ENCODE results near the gene CYP2W1. TPM values are rescaled to one million over a fixed set of nuclear protein-coding genes. Genes with fewer than 3 reads are reported as not detected.
A peak's percentile ranks its signal among the peaks of the same experiment; 100 is the strongest.

CYP2W1 gene
- total RNA-seq, 4 donors from 2014 or later, result 5.7 to 18.6 (median 12.1) TPM

DNA sequence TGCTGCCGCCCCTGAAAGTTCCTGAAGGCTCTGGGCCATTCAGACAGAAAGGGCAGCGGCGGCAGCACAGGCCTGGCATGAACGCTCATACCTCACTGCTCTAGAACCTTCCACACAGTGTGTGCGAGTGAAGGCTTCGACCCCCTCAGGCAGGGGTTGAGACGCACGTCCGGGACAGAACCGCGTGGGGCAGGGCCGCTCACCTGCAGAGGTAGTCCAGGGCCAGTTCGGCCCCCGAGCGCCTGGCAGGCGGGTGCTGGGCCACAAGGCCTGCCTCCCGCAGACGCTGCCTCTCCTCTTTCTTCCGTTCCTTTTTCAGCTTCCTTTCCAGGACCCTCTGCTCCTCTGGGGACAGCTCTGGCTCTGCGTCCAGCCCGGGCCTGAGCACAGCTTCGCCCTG is 26.8 kb downstream of the CYP2W1 start:
- Histone ChIP-seq H3K27ac (peak overlapping the region in 1 of 4 donors; percentile 73), H3K27me3 (no peaks in the 10 kb centered on the region), H3K36me3 (peaks cover 0 to 47% (median 0%) of the 10 kb centered on the region in 3 donors), H3K9me3 (no peaks in the 10 kb centered on the region), H3K4me1 (peaks cover 0 to 41% (median 7%) of the 10 kb centered on the region in 4 donors), H3K4me3 (no peak overlapping the region)
- TF ChIP-seq POLR2A (IDR thresholded peaks at IDR 0.05), result no peak
- no peak for TF ChIP-seq EP300 (IDR thresholded peaks at IDR 0.05)
- TF ChIP-seq, protein P1, sequence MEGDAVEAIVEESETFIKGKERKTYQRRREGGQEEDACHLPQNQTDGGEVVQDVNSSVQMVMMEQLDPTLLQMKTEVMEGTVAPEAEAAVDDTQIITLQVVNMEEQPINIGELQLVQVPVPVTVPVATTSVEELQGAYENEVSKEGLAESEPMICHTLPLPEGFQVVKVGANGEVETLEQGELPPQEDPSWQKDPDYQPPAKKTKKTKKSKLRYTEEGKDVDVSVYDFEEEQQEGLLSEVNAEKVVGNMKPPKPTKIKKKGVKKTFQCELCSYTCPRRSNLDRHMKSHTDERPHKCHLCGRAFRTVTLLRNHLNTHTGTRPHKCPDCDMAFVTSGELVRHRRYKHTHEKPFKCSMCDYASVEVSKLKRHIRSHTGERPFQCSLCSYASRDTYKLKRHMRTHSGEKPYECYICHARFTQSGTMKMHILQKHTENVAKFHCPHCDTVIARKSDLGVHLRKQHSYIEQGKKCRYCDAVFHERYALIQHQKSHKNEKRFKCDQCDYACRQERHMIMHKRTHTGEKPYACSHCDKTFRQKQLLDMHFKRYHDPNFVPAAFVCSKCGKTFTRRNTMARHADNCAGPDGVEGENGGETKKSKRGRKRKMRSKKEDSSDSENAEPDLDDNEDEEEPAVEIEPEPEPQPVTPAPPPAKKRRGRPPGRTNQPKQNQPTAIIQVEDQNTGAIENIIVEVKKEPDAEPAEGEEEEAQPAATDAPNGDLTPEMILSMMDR (IDR thresholded peaks at IDR 0.05), result no peak
- DNase-seq (ENCODE audit: low spot score in 2 of 2), result no peak
- WGBS, 2 donors, result 92 to 97% methylated on average over 21 to 22 of the region's 22 CpGs

DNA sequence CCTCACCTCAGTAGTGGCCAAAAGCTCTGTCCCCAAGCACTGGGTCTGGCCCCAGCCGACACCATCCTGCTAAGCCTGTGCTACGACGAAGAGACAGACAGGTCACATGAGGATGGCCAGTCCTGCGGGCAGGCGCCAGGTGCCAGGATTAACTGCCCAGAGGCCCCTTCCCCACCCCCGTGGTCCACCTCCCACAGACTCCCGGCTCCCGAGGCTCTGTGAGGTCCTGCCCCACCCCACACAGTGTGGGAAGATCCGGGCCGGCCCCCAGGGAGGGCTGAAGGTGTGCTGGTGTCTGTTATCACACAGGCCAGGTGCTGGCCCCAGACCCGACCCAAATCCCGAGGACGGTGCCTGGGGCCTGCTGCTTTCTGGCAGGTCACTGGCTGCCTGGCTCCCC is 27.2 kb downstream of the CYP2W1 start:
- Histone ChIP-seq H3K4me1 (peaks cover 0 to 41% (median 7%) of the 10 kb centered on the region in 4 donors), H3K4me3 (no peak overlapping the region), H3K27me3 (no peaks in the 10 kb centered on the region), H3K36me3 (peaks cover 0 to 44% (median 0%) of the 10 kb centered on the region in 3 donors), H3K27ac (peak overlapping the region; percentile 30 to 74 (median 58)), H3K9me3 (no peaks in the 10 kb centered on the region)
- DNase-seq (ENCODE audit: low spot score in 2 of 2), result no peak
- WGBS, 2 donors, result 56 to 78% methylated on average over 6 to 13 of the region's 13 CpGs
- TF ChIP-seq, protein P1 (IDR thresholded peaks at IDR 0.05), result no peak
- TF ChIP-seq POLR2A (IDR thresholded peaks at IDR 0.05) (no peak), EP300 (IDR thresholded peaks at IDR 0.05) (no peak)

DNA sequence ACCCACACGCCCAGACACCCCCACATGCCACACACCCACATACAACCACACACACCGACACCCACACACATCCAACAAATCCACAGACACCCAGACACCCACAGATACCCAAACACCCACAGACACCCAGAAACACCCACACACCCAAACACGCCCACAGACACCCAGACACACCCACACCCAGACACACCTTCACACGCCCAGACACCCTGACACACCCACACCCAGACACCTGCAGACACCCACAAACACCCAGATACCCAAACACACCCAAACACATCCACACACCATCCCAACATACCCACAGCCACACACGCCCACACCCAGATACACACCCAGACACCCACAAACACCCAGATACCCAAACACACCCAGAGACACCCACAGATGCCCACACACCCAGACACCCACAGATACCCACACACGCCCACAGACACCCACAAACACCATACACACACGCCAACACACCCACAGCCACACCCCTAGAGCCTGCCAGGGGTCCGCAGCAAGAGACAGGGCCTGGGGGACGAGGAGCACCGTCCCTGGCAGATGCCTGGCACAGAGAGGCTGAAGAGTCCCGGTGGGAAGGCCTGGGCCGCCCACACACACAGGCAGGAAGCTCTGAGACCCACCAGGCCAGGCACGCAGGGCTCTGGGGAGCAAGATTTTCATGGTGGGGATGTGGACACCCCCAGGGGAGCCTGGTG is 28.5 kb downstream of the CYP2W1 start:
- peaks cover 0 to 48% (median 7%) of the 10 kb centered on the region in 4 donors for H3K4me1 ChIP-seq
- H3K27ac ChIP-seq, result peak overlapping the region in 3 of 4 donors; percentile 42 to 74 (median 73)
- 73 to 77% methylated on average over 10 to 13 of the region's 13 CpGs for WGBS, 2 donors
- H3K9me3 ChIP-seq, result no peaks in the 10 kb centered on the region
- H3K36me3 ChIP-seq, result peaks cover 0 to 36% (median 0%) of the 10 kb centered on the region in 3 donors
- no peak for DNase-seq (ENCODE audit: low spot score in 2 of 2)
- no peak overlapping the region for H3K4me3 ChIP-seq
- no peaks in the 10 kb centered on the region for H3K27me3 ChIP-seq
- TF ChIP-seq EP300 (IDR thresholded peaks at IDR 0.05), result no peak
- TF ChIP-seq, protein P1 (IDR thresholded peaks at IDR 0.05), result no peak
- TF ChIP-seq POLR2A (IDR thresholded peaks at IDR 0.05), result no peak

DNA sequence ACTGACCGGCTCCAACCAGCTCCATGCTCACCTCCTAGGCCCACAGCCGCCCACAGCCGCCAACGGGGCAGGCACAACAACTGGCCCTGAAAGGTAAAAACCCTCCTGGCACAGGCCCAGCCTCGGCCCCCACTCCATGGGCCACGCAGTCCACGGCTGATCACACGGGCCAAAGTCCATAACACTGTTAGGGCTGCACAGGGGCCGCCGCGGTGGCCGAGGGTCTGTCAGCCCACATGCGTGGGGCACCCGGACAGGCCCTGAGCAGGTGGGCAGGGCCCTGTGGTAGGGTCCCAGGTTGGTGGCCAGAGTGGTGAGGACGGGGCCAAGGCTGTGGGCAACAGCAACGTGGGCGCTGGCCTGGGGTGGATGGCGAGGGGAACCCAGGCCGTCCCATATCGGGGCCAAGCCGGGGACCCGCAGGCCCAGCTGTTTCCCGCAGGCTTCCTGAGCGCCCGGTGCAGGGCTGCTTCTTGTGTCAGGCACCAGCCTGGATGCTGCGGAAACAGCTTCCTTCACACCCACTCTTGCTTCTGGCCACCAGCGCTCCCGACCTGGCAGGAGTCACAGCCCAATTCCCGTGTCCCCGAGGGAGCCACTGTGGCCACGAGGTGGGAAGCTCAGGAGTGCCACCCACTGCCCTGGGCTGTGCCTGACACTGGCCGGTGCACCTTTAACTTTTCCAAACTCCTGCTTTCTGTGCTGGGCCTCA is 29.2 kb downstream of the CYP2W1 start:
- peak overlapping the region in 2 of 4 donors; percentile 73 to 74 for H3K27ac ChIP-seq
- H3K36me3 ChIP-seq, result peaks cover 0 to 33% (median 0%) of the 10 kb centered on the region in 3 donors
- 65 to 73% methylated on average over 4 to 18 of the region's 32 CpGs for WGBS, 2 donors
- H3K4me3 ChIP-seq, result no peak overlapping the region
- TF ChIP-seq, protein P1 (IDR thresholded peaks at IDR 0.05), result no peak
- DNase-seq (ENCODE audit: low spot score in 2 of 2), result no peak
- no peaks in the 10 kb centered on the region for H3K9me3 ChIP-seq
- no peaks in the 10 kb centered on the region for H3K27me3 ChIP-seq
- H3K4me1 ChIP-seq, result peaks cover 0 to 48% (median 7%) of the 10 kb centered on the region in 4 donors

DNA sequence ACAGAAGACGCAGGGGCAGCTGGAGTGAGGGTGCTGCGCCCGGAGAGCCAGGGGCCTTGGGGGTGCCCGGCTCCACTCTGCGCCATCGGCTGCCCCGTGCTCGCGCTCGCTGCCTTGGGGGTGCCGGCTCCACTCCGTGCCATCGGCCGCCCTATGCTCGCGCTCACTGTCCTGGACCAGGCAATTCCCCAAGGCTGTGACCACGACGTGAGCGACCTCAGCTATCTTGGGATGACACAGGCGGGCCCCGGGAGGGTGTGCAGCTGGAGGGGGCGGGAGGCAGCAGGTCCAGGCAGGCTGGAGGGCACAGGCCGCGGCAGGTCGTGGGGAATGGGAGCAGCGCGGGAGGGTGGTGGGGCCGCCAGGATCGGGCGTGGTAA is 29.7 kb downstream of the CYP2W1 start:
- Histone ChIP-seq H3K36me3 (peaks cover 0 to 33% (median 0%) of the 10 kb centered on the region in 3 donors), H3K9me3 (no peaks in the 10 kb centered on the region), H3K4me1 (peaks cover 0 to 48% (median 7%) of the 10 kb centered on the region in 4 donors), H3K27ac (peak overlapping the region in 2 of 4 donors; percentile 64 to 73), H3K27me3 (no peaks in the 10 kb centered on the region), H3K4me3 (no peak overlapping the region)
- no peak for DNase-seq (ENCODE audit: low spot score in 2 of 2)
- 83 to 87% methylated on average over 28 to 30 of the region's 30 CpGs for WGBS, 2 donors
- TF ChIP-seq, protein P1 (IDR thresholded peaks at IDR 0.05), result no peak
- TF ChIP-seq EP300 (IDR thresholded peaks at IDR 0.05) (no peak), POLR2A (IDR thresholded peaks at IDR 0.05) (no peak)
